Measurements from ENCODE around the gene IL1RAPL1.

The IL1RAPL1 gene

GRCh38 chrX:29376584-29376983 is 789.3 kb downstream of the IL1RAPL1 start (continued):
- TF ChIP-seq CSRNP3 (CRISPR knock-in tag; IDR thresholded peaks at IDR 0.05): no peak
- no peak for TF ChIP-seq ZNF8 (CRISPR knock-in tag; IDR thresholded peaks at IDR 0.05)
- no peak for TF ChIP-seq TOX (CRISPR knock-in tag; IDR thresholded peaks at IDR 0.05; ENCODE audit: borderline replicate concordance)
- TF ChIP-seq ZC3H10 (CRISPR knock-in tag; IDR thresholded peaks at IDR 0.05): no peak
- no peak for TF ChIP-seq ARNTL (CRISPR knock-in tag; IDR thresholded peaks at IDR 0.05; ENCODE audit: borderline replicate concordance, low read depth)
- TF ChIP-seq TSHZ2 (CRISPR knock-in tag; IDR thresholded peaks at IDR 0.05): no peak

GRCh38 chrX:29382811-29383210 is 795.6 kb downstream of the IL1RAPL1 start:
- no peak for TF ChIP-seq ESRRG (CRISPR knock-in tag; IDR thresholded peaks at IDR 0.05)
- no peak for TF ChIP-seq POU6F1 (CRISPR knock-in tag; IDR thresholded peaks at IDR 0.05; ENCODE audit: borderline replicate concordance, low read depth)
- TF ChIP-seq TSHZ2 (CRISPR knock-in tag; IDR thresholded peaks at IDR 0.05): no peak
- TF ChIP-seq ZC3H10 (CRISPR knock-in tag; IDR thresholded peaks at IDR 0.05): no peak
- no peak for TF ChIP-seq CSDC2 (CRISPR knock-in tag; IDR thresholded peaks at IDR 0.05)
- TF ChIP-seq ZNF8 (CRISPR knock-in tag; IDR thresholded peaks at IDR 0.05): no peak
- TF ChIP-seq ZFP30 (CRISPR knock-in tag; IDR thresholded peaks at IDR 0.05): no peak
- no peak for TF ChIP-seq TCF4 (CRISPR knock-in tag; IDR thresholded peaks at IDR 0.05; ENCODE audit: borderline replicate concordance)
- TF ChIP-seq GLIS3 (CRISPR knock-in tag; IDR thresholded peaks at IDR 0.05): no peak
- no peak for TF ChIP-seq RARB (CRISPR knock-in tag; IDR thresholded peaks at IDR 0.05)
- no peak for TF ChIP-seq PPARA (CRISPR knock-in tag; IDR thresholded peaks at IDR 0.05; ENCODE audit: borderline replicate concordance)
- no peak for TF ChIP-seq CREB5 (CRISPR knock-in tag; IDR thresholded peaks at IDR 0.05; ENCODE audit: low read depth)
- no peak for TF ChIP-seq ZNF565 (CRISPR knock-in tag; conservative IDR thresholded peaks at IDR 0.05; ENCODE audit: low read depth)
- TF ChIP-seq SNAI2 (CRISPR knock-in tag; IDR thresholded peaks at IDR 0.05): no peak
- no peak for TF ChIP-seq PATZ1 (CRISPR knock-in tag; IDR thresholded peaks at IDR 0.05; ENCODE audit: borderline replicate concordance)
- no peak for TF ChIP-seq ARNTL (CRISPR knock-in tag; IDR thresholded peaks at IDR 0.05; ENCODE audit: borderline replicate concordance, low read depth)
- no peak for TF ChIP-seq ZFP3 (CRISPR knock-in tag; IDR thresholded peaks at IDR 0.05)
- TF ChIP-seq ISL1 (CRISPR knock-in tag; IDR thresholded peaks at IDR 0.05): no peak
- TF ChIP-seq ZNF70 (CRISPR knock-in tag; IDR thresholded peaks at IDR 0.05): no peak
- no peak for TF ChIP-seq TOX (CRISPR knock-in tag; IDR thresholded peaks at IDR 0.05; ENCODE audit: borderline replicate concordance)
- ATAC-seq: no peak

Data from SK-N-SH treated with all-trans-retinoic acid at 6 μM for 48 hours (cell line).